HG02678 (cell line): ENCODE results near the gene COL28A1.

Experiments used
- ATAC-seq: cut with Tn5 transposase; IDR thresholded peaks from one replicate; pipeline ENCODE4 v1.9.1; 2021; ENCODE audit warnings: mild to moderate bottlenecking, moderate library complexity; ENCODE audit not compliant: unreplicated experiment

The COL28A1 gene

GRCh38 chr7:7535691-7536090 lies at the start of gene COL28A1:
TSS of gene COL28A1 (minus strand) at chr7:7535873. CDS start at chr7:7532875, 2,998 bp downstream.
- no peak for ATAC-seq

DNA sequence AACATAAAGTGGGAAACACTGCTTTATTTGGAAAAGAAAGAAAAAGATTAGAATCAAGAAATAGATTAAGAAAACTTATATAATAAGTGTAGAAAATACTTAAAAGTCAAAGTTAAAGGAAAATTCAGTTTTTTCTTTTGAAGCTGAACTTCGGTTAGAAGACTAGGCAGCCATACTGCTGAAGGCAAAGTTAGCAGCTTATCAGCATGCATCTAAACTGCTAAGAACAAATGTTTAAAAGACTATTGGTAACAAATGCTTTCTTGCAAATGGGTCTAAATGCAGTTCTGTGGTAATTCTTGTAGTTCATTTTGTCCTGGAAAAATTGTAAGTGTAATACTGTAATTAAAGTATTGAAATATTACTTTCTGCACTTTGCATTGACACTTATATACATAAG lies 49.0 kb upstream of the COL28A1 start:
- ATAC-seq, result no peak

- ATAC-seq, result no peak
Measured at GRCh38 chr7:7583731-7584130, 48.1 kb upstream of the COL28A1 start.

- ATAC-seq, result no peak
Measured at GRCh38 chr7:7582596-7582995, 46.9 kb upstream of the COL28A1 start.

GRCh38 chr7:7581531-7582179 lies 46.0 kb upstream of the COL28A1 start:
- ATAC-seq, result no peak

DNA sequence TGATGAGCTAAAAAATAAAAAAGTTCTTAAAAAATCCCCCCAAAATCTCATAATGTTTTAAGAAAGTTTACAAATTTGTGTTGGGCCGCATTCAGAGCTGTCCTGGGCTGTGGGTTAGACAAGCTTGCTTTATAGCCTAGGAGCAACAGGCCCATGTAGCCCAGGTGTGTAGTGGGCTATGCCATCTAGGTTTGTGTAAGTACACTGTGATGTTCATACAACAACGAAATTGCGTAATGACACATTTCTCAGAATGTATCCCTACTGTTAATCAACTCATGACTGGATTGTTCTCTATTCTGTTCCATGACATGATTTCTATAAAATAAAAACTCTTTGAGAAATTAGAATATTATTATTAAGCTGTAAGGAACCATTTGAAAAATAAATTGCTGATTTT lies 44.0 kb upstream of the COL28A1 start:
- ATAC-seq, result no peak

DNA sequence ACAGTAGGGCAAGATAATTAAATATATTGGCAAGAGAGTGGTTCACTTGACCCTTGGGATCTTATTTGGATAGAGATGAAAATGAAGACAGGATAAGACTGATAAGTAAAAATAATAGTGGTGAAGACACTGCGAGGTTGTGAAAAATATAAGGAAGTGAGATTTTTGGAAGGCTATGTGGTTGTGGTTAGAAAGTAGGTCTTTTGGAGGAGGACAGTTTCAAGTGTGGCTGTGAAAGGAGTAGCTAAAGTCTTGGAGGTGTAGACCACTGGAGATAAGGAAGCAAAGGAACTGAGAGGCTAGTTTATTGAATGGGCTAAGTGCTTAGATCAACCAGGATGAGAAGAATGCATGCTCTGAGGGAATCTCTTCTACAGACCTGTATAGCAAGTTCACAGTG lies 42.2 kb upstream of the COL28A1 start:
- no peak for ATAC-seq

DNA sequence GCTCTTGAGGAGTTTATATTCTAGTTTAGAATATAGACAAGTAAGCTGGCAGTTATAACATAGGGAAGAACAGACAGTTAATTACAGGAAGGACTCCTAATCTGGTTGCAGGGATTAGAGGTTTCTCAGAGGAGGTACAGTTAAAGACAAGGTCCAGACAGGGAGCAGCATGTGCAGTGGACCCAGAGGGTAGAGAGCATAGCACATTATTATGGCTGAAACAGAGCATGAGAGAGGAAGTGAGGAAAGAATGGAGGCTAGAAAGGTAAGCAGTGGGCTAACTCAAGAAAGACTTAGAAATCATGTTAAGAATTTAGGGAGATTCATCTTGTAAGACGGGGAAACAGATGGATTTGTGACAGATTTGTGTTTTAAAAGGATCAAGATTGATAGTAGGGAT lies 40.7 kb upstream of the COL28A1 start:
- no peak for ATAC-seq

GRCh38 chr7:7573701-7574100 lies 38.0 kb upstream of the COL28A1 start:
- no peak for ATAC-seq

DNA sequence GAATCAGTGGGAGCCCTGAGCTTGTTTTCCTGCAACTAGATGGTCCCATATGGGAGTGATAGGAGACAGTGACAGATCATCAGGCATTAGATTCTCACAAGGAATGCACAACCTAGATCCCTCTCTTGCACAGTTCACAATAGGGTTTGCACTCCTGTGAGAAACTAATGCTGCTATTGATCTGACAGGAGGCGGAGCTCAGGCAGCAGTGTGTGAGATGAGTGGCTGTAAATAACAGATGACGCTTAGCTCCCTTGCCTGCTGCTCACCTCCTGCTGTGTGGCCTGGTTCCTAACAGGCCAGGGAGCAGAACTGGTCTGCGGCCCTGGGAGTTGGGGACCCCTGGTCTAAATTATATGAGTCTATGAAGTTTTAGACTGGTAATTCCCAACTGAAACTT lies 34.9 kb upstream of the COL28A1 start:
- ATAC-seq, result no peak

DNA sequence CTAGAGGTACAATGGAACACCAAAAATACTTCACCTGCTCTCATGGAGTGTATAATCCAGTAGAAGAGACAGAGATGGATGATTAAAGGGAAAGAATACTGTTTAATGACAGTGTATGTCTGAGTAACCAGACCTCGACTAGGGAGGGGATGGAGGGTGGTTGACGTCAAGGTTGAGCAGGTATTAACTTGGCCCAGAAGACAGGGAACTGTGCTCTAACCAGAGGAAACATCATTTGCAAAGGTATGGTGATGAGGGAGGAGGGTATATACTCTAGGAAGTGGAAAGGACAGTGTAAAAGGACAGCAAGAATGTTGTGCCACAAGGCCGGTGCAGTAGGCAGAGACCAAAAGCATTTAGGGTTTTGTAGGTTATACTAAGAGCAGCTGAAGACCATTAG lies 33.9 kb upstream of the COL28A1 start:
- no peak for ATAC-seq

DNA sequence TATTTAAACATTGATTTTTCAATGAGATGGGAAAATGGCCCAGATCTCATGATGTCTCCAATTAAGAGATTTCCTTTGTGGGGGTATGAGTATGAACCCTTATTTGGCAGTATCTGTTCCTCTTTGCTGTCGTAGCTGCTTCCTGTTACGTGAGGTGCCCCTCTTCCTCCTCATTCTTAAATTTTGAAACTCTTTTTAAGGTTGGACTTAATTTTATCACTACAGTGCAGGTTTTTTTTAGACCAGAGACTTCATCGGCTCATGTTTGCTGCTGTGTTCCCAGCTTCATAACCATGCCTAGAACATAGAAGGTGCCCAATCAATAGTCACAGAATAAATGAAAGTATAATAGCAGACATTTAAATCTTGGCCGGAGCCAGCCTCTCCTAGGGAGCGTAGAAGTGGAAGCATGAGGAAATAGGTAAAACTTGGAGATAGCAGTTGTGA lies 33.4 kb upstream of the COL28A1 start:
- ATAC-seq, result peak; percentile 30

- ATAC-seq, result no peak
Measured at GRCh38 chr7:7568553-7568952, 32.9 kb upstream of the COL28A1 start.

GRCh38 chr7:7567898-7568531 lies 32.3 kb upstream of the COL28A1 start:
- no peak for ATAC-seq

GRCh38 chr7:7566651-7567611 lies 31.3 kb upstream of the COL28A1 start, which contains the start of gene MIOS:
TSS of gene MIOS (plus strand) at chr7:7566884. CDS start at chr7:7572476, 5,592 bp downstream.
- ATAC-seq, result peak; percentile 74

DNA sequence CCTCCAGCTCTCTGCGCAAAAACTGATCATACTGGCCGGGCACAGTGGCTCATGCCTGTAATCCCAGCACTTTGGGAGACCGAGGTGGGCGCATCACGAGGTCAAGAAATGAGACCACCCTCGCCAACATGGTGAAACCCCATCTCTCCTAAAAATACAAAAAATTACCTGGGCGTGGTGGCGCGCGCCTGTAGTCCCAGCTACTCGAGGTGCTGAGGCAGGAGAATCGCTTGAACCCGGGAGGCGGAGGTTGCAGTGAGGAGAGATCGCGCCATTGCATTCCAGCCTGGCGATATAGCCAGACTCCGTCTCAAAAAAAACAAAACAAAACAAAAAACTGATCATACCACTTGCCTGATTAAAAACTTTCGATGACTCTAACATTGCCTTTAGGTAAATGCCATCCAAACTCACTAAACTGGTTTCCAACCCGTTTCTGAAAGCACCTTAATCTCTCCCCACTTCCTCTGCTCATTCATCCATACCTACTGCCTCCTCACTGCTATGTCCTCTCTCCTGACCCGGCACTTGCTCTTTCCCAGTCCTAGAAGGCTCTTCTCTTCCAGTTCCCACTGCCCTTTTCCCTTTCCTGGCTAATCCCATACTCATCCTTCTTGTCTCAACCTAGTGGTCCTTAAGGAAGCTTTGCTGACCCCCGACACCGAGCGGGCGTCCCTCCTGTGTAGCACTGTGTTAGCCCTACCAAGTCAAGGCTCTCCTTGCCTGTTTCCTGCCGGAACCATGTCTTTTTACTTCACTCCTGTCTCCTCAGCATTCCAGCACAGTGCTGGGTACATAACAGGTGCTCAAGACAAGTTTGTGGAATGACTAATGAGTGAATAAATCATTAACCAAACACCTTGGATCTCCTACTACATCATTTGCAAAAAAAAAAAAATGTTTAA lies 30.3 kb upstream of the COL28A1 start:
- ATAC-seq, result peak; percentile 23

DNA sequence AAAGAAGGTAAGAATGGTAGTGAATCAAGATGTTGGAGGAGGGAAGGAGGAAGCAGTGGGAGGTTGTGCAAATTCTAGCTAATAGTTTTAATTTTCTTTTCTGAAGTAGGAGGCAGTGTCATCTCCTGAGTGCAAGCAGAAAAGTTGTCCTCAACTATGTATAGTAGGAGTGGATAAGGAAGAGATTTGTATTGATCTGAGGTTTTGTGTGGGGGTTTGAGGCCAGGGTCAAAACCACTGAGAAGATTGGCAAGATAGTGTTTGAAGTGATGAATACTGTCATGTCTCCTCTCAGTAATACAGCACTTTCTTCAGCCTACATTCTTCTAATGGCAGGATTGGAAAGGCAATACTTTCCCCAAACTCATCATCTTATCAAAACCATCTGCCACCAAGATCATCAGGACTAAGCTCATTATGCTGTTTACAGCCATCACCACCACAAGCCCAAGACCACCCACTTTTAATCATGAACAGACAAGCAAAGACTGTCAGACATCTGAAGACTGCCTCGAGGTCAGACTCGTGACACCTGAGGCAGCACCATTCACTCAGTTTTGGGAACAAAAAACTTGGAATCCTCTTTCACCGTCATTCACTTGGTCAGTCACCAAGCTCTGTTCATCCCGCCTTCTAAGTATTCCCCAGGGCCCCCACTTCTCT lies 29.5 kb upstream of the COL28A1 start:
- ATAC-seq, result no peak

GRCh38 chr7:7564323-7564780 lies 28.7 kb upstream of the COL28A1 start:
- no peak for ATAC-seq

DNA sequence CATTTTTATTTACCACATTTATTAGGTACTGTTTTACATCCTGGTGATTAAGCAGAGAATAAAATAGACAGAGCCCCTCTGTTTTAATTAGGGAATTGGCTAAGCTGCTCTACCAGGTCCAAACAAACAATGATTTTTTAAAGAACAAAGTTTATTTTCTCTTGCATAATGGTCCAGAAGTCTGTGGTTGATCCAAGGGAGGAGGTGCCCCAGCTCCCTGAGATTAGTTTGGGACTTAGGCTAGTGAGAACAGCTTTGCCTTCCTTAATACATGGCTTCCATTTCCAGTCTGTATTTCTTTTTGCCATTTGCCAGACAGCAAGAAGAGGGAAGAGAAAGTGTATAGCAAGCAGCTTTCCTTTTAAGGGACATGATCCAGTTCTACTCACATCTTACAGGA lies 28.1 kb upstream of the COL28A1 start:
- no peak for ATAC-seq

GRCh38 chr7:7563269-7563668 lies 27.6 kb upstream of the COL28A1 start:
- no peak for ATAC-seq
